B cell (primary cell): ENCODE measurements around the gene COMMD1. TPM values are rescaled to one million over a fixed set of nuclear protein-coding genes. Genes with fewer than 3 reads are reported as not detected.

Experiments used
- ATAC-seq: fragments of 200-7000 bp; cut with Tn5 transposase; one replicate; pipeline ENCODE4 v1.10.0; 2021; ENCODE audit warnings: low read depth, mild to moderate bottlenecking, moderate number of reproducible peaks, moderate library complexity
- CTCF ChIA-PET: fragments of 350-600 bp; sonication (Branson Sonifier 250); formaldehyde crosslinking; loops from one replicate; lab custom pipeline; 2021; ENCODE audit warnings: antibody characterized with exemption, inconsistent platforms; lab: Charles Lee
- POLR2A ChIA-PET: fragments of 350-600 bp; sonication (Branson Sonifier 250); formaldehyde crosslinking; loops from one replicate; lab custom pipeline; 2021; ENCODE audit warnings: antibody characterized with exemption; lab: Charles Lee
- DNase-seq: peaks from one replicate; pipeline ENCODE4 v3.0.0; 2013
- H2AFZ ChIP-seq: 2 replicates; pipeline ENCODE4 v1.6.1; 2012; ENCODE audit warnings: mild to moderate bottlenecking, low read depth, low read length; ENCODE audit not compliant: insufficient read depth, poor library complexity, severe bottlenecking
- H3K27ac ChIP-seq, 2 donors: 1 replicate in 1 of 2; 2 replicates in 1 of 2; pipeline ENCODE4 v1.5.1; 2012 to 2013; ENCODE audit warnings: low read length in 2 of 2, mild to moderate bottlenecking in 2 of 2, moderate library complexity in 1 of 2
- H3K27me3 ChIP-seq, 4 experiments: fragments of 200-600 bp in 1 of 4; sonication (generic) in 1 of 4; replicated peaks in 1 of 4; 1 replicate in 2 of 4; 2 replicates in 2 of 4; pipeline versions ENCODE4 v1.6.1 to v1.7.0; 2013 to 2016; ENCODE audit warnings: low read length in 3 of 4, mild to moderate bottlenecking in 2 of 4, mixed read lengths in 1 of 4, moderate library complexity in 1 of 4; ENCODE audit not compliant: insufficient read depth in 4 of 4, control insufficient read depth in 3 of 4; ENCODE audit errors: control extremely low read depth in 1 of 4
- H3K36me3 ChIP-seq, 2 experiments: replicated peaks in 1 of 2; 1 replicate in 1 of 2; 2 replicates in 1 of 2; pipeline versions ENCODE4 v1.6.1 to v1.7.1; 2013; ENCODE audit warnings: low read length in 1 of 2; ENCODE audit not compliant: insufficient read depth in 2 of 2, control insufficient read depth in 1 of 2; ENCODE audit errors: control extremely low read depth in 1 of 2, extremely low read depth in 1 of 2
- H3K4me1 ChIP-seq, 2 donors: fragments of 200-600 bp in 1 of 2; sonication (generic) in 1 of 2; 1 replicate in 1 of 2; 2 replicates in 1 of 2; pipeline versions ENCODE4 v1.5.1 to v1.6.1; 2013 to 2017; ENCODE audit warnings: low read length in 2 of 2; ENCODE audit not compliant: control insufficient read depth in 2 of 2, insufficient read depth in 2 of 2
- H3K4me2 ChIP-seq: replicated peaks from 2 replicates; pipeline ENCODE3; 2012; ENCODE audit warnings: mild to moderate bottlenecking, low read depth, low read length; ENCODE audit not compliant: poor library complexity, severe bottlenecking
- H3K4me3 ChIP-seq, 5 experiments: fragments of 200-600 bp in 1 of 5; sonication (generic) in 1 of 5; 1 replicate in 3 of 5; 2 replicates in 2 of 5; pipeline versions ENCODE4 v1.5.1 to v1.7.0; 2011 to 2016; ENCODE audit warnings: low read length in 4 of 5, mild to moderate bottlenecking in 4 of 5, low read depth in 2 of 5, control low read depth in 1 of 5, moderate library complexity in 1 of 5; ENCODE audit not compliant: insufficient read depth in 1 of 5; ENCODE audit errors: control extremely low read depth in 1 of 5, extremely low read depth in 1 of 5
- H3K79me2 ChIP-seq: fragments of 200-600 bp; sonication (generic); one replicate; pipeline ENCODE4 v1.6.0; 2016; ENCODE audit warnings: low read length; ENCODE audit not compliant: control insufficient read depth, insufficient read depth
- H3K9ac ChIP-seq: fragments of 200-600 bp; sonication (generic); 2 replicates; pipeline ENCODE4 v1.6.1; 2017; ENCODE audit warnings: mild to moderate bottlenecking, low read length, moderate library complexity
- H3K9me3 ChIP-seq, 3 donors: one replicate each; pipeline versions ENCODE4 v1.6.1 to v1.7.1; 2013; ENCODE audit warnings: low read length in 2 of 3; ENCODE audit not compliant: control insufficient read depth in 2 of 3, insufficient read depth in 1 of 3; ENCODE audit errors: control extremely low read depth in 1 of 3
- H4K20me1 ChIP-seq: 2 replicates; pipeline ENCODE4 v1.6.0; 2012; ENCODE audit warnings: mild to moderate bottlenecking, low read length; ENCODE audit not compliant: insufficient read depth, control insufficient read depth, poor library complexity, severe bottlenecking
- H3K27ac Mint-ChIP-seq: one replicate; pipeline ENCODE4 v1.8.0; 2021; ENCODE audit warnings: mixed read lengths
- H3K27me3 Mint-ChIP-seq: one replicate; pipeline ENCODE4 v1.8.0; 2021; ENCODE audit warnings: mixed read lengths
- H3K4me1 Mint-ChIP-seq: one replicate; pipeline ENCODE4 v1.8.0; 2021; ENCODE audit warnings: mixed read lengths
- H3K4me3 Mint-ChIP-seq: one replicate; pipeline ENCODE4 v1.8.0; 2021; ENCODE audit warnings: mixed read lengths
- H3K9me3 Mint-ChIP-seq: one replicate; pipeline ENCODE4 v1.8.0; 2022; ENCODE audit warnings: mixed read lengths; ENCODE audit not compliant: insufficient read depth
- CTCF ChIP-seq: fragments of 200-600 bp; IDR thresholded peaks from one replicate; pipeline ENCODE4 v1.8.0; 2022; ENCODE audit warnings: antibody characterized with exemption, mild to moderate bottlenecking
- EZH2 ChIP-seq: IDR thresholded peaks from 2 replicates; pipeline ENCODE4 v1.6.1; 2012; ENCODE audit warnings: borderline replicate concordance, low read depth, mild to moderate bottlenecking, moderate library complexity, low read length; ENCODE audit not compliant: insufficient read depth, poor library complexity, severe bottlenecking
- WGBS: methylation state at CpG from one replicate; pipeline ENCODE4 v1.1.5; 2013; ENCODE audit warnings: missing lambda C conversion rate; ENCODE audit not compliant: insufficient coverage; 5-methylcytosine and 5-hydroxymethylcytosine counted together
- intact Hi-C: fragments of 100-400 bp; cut with micrococcal nuclease; formaldehyde crosslinking; loops from one replicate; pipeline ENCODE4 v1.10.0; 2022
- polyA plus RNA-seq: library from polyadenylated mRNA; depleted of rRNA; stranded (reverse); fragments of >200 nt; gene quantifications from 2 replicates; pipeline ENCODE4 v1.2.3, GENCODE V29; 2012
- total RNA-seq, 2 donors: library from RNA; stranded (reverse); fragments of 120-200 nt in 1 of 2; gene quantifications; 1 replicate in 1 of 2; 2 replicates in 1 of 2; pipeline versions ENCODE4 v1.2.3 to v1.2.4, GENCODE V29; 2013 to 2022

Gene COMMD1
- total and polyA plus RNA-seq, 2 donors (not counting 1 experiment from before 2014, with no cell fraction given): 20.6 to 25.1 TPM

GRCh38 chr2:61937098-61937497 is 31.6 kb downstream of the COMMD1 start:
- TF ChIP-seq EZH2 (no peak), CTCF (no peak)
- Mint-ChIP-seq H3K4me3 (no peak overlapping the region), H3K27ac (no peak overlapping the region), H3K9me3 (no peaks in the 10 kb centered on the region), H3K27me3 (no peaks in the 10 kb centered on the region), H3K4me1 (peaks cover 14% of the 10 kb centered on the region)
- no peak overlapping the region for H3K27ac ChIP-seq
- H2AFZ ChIP-seq: no peak overlapping the region
- H3K4me1 ChIP-seq: peaks cover 3 to 6% of the 10 kb centered on the region in 2 donors
- CTCF ChIA-PET: interaction anchor here (0.6 kb wide), 1 partner anchor 56 kb away, joined by 3 read pairs; no protein-coding TSS in a partner anchor
- H4K20me1 ChIP-seq: no peaks in the 10 kb centered on the region
- POLR2A ChIA-PET: no interaction called here
- WGBS: 50% methylated on average over 1 of the region's 3 CpGs
- peaks cover 11% of the 10 kb centered on the region for H3K79me2 ChIP-seq
- intact Hi-C loops: no loop called here
- no peak overlapping the region for H3K4me2 ChIP-seq
- H3K4me3 ChIP-seq: no peak overlapping the region
- H3K36me3 ChIP-seq: peaks cover 0 to 5% of the 10 kb centered on the region in 2 experiments
- H3K9me3 ChIP-seq: peaks cover 0 to 7% (median 0%) of the 10 kb centered on the region in 3 donors
- H3K27me3 ChIP-seq: no peaks in the 10 kb centered on the region
- H3K9ac ChIP-seq: no peak overlapping the region
- DNase-seq (no peak), ATAC-seq (no peak)

GRCh38 chr2:61937886-61938285 is 32.4 kb downstream of the COMMD1 start:
- Histone ChIP-seq H3K79me2 (peaks cover 11% of the 10 kb centered on the region), H3K4me3 (no peak overlapping the region), H3K36me3 (peaks cover 0 to 5% of the 10 kb centered on the region in 2 experiments), H3K27me3 (no peaks in the 10 kb centered on the region), H4K20me1 (no peaks in the 10 kb centered on the region), H3K27ac (no peak overlapping the region), H3K4me2 (no peak overlapping the region), H3K4me1 (peaks cover 3 to 6% of the 10 kb centered on the region in 2 donors), H2AFZ (no peak overlapping the region), H3K9ac (no peak overlapping the region), H3K9me3 (peaks cover 0 to 4% (median 0%) of the 10 kb centered on the region in 3 donors)
- Mint-ChIP-seq H3K4me1 (peaks cover 14% of the 10 kb centered on the region), H3K4me3 (no peak overlapping the region), H3K27me3 (no peaks in the 10 kb centered on the region), H3K27ac (no peak overlapping the region), H3K9me3 (no peaks in the 10 kb centered on the region)
- WGBS: 80% methylated on average over 1 of the region's 5 CpGs
- ChIA-PET CTCF (no interaction called here), POLR2A (no interaction called here)
- DNase-seq (no peak), ATAC-seq (no peak)
- TF ChIP-seq EZH2 (no peak), CTCF (no peak)
- intact Hi-C loops: no loop called here
